Germinal center (tissue), 1 donor: Measurements from ENCODE around the gene RASD1.
"Not testable (repeated sequence)": the region's sequence is repeated elsewhere in the genome, so short reads cannot be mapped to it uniquely, and the experiment has no call there.

ENCODE experiments used
- DNase-seq: peaks from one replicate; pipeline ENCODE4 v3.0.0; 2012; ENCODE audit warnings: mixed read lengths, low spot score

Gene RASD1

GRCh38 chr17:17469358-17469757 is 26.8 kb downstream of the RASD1 start:
- DNase-seq = no peak

- DNase-seq = no peak
These were observed 27.8 kb downstream of the RASD1 start for GRCh38 chr17:17468217-17469010.

GRCh38 chr17:17467720-17468119 is 28.5 kb downstream of the RASD1 start:
- DNase-seq = no peak

GRCh38 chr17:17467016-17467415 is 29.2 kb downstream of the RASD1 start:
- DNase-seq = no peak

- DNase-seq = no peak
These were observed 29.7 kb downstream of the RASD1 start for GRCh38 chr17:17466511-17466910.

GRCh38 chr17:17465878-17466277 is 30.3 kb downstream of the RASD1 start:
- DNase-seq = not testable (repeated sequence)

- no peak for DNase-seq
These were observed 32.4 kb downstream of the RASD1 start for GRCh38 chr17:17463821-17464220.

- DNase-seq = no peak
These were observed 34.0 kb downstream of the RASD1 start for GRCh38 chr17:17462048-17462824.

- DNase-seq = no peak
These were observed 36.2 kb downstream of the RASD1 start for GRCh38 chr17:17460038-17460437.

- no peak for DNase-seq
These were observed 38.5 kb downstream of the RASD1 start for GRCh38 chr17:17457680-17458079.

GRCh38 chr17:17456251-17456650 is 39.9 kb downstream of the RASD1 start:
- DNase-seq = no peak

- no peak for DNase-seq
These were observed 41.0 kb downstream of the RASD1 start for GRCh38 chr17:17455173-17455572.

GRCh38 chr17:17454700-17455099 is 41.5 kb downstream of the RASD1 start:
- DNase-seq = not testable (repeated sequence)

- no peak for DNase-seq
These were observed 41.9 kb downstream of the RASD1 start for GRCh38 chr17:17454276-17454675.

- no peak for DNase-seq
These were observed 43.1 kb downstream of the RASD1 start for GRCh38 chr17:17453088-17453487.

GRCh38 chr17:17448723-17449122 is 47.5 kb downstream of the RASD1 start:
- no peak for DNase-seq

GRCh38 chr17:17448076-17448475 is 48.1 kb downstream of the RASD1 start:
- no peak for DNase-seq

GRCh38 chr17:17447264-17447663 is 48.9 kb downstream of the RASD1 start:
- no peak for DNase-seq

- no peak for DNase-seq
These were observed 49.5 kb downstream of the RASD1 start for GRCh38 chr17:17446666-17447155.

GRCh38 chr17:17445925-17446665 is 50.1 kb downstream of the RASD1 start:
- DNase-seq = no peak

GRCh38 chr17:17445296-17445924 is 50.8 kb downstream of the RASD1 start:
- DNase-seq = no peak
